GM08714 (cell line): ENCODE data around the gene PLG.
"Not testable (repeated sequence)": the region's sequence is repeated elsewhere in the genome, so short reads cannot be mapped to it uniquely, and the experiment has no call there.

Experiments
- H3K4me3 ChIP-seq: fragments of 200-500 bp; sonication (Bioruptor generic); 2 replicates; pipeline ENCODE4 v1.5.1; 2014; ENCODE audit warnings: mild to moderate bottlenecking, low read length, inconsistent platforms
- ZNF274 ChIP-seq: IDR thresholded peaks from 2 replicates; pipeline ENCODE4 v1.6.1; 2012; ENCODE audit warnings: mild to moderate bottlenecking, low read depth, low read length

PLG gene

DNA sequence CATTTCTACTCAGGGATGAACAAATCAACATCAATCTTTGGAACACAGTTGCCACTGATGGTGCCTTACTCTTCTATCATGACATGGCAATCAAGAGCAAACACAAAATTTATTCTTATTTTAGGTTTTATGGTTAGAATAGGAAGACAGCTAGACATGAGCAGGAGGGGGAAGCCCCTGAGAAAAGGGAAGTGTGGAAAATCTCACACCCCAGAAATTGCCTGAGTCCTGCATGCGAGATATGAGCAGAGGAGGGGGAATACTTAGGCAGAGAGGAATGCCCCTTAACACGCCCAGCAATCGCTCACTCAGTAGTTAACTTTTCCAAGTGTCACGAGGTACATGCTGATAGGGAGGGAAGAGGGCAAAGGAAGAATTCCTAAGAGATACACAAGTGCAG, 79.3 kb downstream of the PLG start:
- no peak overlapping the region for H3K4me3 ChIP-seq
- TF ChIP-seq ZNF274 = no peak

DNA sequence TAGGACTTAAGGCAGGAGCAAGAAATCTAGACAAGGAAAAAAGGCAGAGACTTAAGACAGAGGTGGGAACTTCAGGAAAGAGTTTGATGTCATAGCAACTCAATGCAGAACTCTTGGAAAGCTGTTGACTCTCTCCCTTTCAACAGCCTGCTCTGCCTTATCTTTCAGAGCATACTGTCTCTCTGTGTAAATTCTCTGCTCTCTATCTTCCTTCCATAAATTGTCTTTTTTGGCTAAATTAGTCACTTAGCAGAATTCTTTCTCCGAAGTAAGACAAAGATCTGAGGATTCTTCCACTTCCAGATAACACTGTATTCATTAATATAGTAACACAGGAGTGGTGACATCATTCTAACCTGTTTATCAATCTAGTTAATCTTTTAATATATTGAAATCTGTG, 80.2 kb downstream of the PLG start:
- no peak overlapping the region for H3K4me3 ChIP-seq
- TF ChIP-seq ZNF274 = no peak

DNA sequence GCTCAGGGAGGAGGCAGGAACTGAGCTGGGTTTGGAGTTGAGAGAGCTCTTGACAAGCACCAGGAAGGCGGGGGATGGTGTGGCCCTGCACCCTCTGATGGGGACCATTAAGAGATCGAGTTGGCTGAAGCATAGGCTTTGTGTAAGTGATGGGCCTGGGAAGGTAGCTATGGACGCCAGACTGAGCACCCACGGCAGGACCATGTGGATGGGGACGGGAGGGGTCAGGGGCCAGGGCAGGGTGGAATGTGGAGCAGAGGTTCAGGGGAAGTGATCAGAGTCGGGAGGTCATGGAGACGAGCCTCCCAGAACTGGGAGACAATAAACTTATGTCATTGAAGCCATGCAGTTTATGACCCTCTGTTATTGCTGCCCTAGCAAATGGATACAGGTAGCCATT, 81.7 kb downstream of the PLG start:
- TF ChIP-seq ZNF274 = no peak

DNA sequence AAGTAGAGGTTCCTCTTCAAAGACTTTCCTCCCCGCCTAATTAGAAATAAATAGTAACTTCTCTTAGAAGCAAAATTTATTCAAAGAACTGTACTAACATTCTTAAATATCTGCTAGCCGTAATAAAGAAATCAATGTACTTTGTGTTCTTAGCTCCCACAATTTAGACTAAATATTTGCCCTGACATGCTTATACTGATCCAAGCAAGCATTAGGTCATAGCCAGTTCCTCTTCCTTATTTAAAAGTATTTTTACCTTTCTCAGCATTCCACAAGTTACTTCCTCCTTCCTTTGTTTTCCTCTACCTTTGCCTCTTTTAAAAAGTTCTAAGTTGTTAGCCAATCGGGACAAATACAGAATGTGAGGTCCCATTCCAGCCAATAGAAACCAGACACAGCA, 86.1 kb downstream of the PLG start:
- not testable (repeated sequence) for H3K4me3 ChIP-seq

More for the DNA sequence above, 81.7 kb downstream of the PLG start:
- no peak overlapping the region for H3K4me3 ChIP-seq

DNA sequence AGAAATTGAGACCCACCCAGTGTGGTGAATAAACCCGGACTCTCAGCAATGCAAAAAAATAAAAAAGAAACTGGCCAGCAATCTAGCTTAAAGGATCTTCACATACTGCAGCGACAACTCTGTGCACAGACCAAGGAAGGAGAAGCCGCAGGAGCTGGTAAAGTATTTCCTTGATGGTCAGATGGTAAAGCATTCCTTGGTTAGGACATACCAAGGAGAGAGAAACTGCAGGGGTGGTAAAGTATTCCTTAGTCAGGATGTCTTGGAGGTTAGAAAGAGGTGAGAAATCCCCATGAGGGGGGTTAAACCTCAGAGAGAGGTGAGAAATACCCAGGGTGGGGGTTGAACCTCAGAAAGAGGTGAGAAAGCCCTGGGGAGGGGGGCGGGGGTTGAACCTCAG, 86.8 kb downstream of the PLG start:
- no peak overlapping the region for H3K4me3 ChIP-seq
- TF ChIP-seq ZNF274 = no peak

DNA sequence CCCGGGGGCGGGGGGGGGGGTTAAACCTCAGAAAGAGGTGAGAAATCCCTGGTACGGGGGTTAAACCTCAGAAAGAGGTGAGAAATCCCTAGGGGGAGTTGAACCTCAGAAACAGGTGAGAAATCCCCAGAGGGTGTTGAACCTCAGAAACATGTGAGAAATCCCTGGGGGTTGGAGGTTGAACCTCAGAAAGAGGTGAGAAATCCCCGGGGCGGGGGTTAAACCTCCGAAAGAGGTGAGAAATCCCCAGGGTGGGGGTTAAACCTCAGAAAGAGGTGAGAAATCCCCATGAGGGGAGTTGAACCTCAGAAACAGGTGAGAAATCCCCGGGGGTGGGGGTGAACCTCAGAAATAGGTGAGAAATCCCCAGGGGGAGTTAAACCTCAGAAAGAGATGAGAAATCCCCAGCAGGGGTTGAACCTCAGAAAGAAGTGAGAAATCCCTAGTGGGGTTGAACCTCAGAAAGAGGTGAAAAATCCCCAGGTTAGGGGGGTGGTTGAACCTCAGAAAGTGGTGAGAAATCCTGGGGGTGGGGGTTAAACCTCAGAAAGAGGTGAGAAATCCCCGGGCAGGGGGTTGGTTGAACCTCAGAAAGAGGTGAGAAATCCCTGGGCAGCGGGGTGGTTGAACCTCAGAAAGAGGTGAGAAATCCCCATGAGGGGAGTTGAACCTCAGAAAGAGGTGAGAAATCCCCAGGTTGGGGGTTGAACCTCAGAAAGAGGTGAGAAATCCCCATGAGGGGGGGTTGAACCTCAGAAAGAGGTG, 87.4 kb downstream of the PLG start:
- TF ChIP-seq ZNF274 = no peak
- H3K4me3 ChIP-seq = no peak overlapping the region

DNA sequence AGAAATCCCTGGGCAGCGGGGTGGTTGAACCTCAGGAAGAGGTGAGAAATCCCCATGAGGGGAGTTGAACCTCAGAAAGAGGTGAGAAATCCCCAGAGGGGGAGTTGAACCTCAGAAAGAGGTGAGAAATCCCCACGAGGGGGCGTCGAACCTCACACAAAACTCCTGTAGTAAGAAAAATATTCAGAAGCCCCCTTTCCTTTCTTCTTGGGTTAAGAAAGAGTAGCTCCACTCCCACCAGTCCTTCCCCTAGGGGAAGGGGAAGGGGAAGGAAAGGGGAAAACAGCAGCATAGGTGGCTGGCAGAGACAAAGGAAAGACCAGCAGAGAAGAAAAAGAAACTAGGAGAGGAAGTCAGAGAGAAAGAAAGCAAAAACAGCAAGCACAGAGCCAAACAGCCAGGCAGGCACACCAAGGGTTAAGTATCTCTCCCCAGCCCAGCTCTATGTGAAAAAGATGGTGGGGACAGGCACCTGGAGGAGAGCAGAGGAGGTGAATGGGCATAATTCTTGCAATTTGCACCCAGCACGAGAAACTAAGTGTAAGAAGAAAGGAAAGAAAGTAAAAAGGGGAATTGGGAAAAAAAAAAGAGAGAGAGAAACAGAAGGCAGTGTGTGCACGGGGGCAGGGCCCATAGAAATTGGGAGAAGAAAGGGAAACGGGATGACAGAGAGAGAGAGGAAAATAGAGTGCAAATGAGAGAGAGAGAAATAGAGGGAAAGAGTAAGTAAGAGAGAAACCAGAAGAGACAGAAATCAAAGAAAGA, 88.2 kb downstream of the PLG start:
- no peak for TF ChIP-seq ZNF274
- H3K4me3 ChIP-seq = no peak overlapping the region

DNA sequence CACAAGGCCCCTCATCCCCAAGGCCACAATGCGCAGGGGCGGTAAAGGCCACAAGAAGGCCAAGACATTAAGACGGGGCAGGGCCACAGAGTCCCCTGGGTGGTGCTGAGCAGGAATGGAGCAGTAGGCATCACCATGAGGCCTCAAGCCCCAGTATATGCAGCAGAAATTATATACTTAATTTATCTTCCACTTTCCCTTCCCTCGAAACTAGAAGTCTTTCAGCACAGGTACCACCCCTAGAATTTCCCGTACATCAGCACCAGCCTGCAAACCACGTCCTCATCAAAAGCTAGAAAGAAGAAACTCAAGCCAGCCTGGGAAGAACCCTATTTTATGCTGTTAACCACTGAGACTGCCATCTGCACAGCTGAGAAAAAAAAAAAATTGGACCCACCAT, 89.4 kb downstream of the PLG start:
- H3K4me3 ChIP-seq = no peak overlapping the region
- TF ChIP-seq ZNF274 = no peak

DNA sequence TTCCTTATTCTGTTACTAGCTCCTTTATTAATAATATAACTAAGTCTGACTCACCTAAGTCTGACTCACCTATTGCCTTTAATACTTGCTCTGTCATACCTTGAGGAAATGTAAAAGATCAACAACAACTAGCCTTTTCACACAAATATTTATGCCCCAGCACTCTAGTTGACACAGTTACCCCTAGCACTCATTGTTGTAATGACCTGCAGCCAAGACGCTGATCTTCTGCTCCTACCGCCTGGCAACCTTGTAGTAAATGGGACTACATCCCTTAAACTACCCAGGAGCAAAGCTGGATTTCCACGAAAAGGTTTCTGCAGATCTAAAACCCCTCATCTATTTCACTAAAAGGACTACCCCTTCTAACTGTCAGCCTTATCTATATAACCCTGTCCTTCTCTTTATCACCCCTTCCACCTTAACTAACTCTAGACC, 90.0 kb downstream of the PLG start:
- H3K4me3 ChIP-seq = no peak overlapping the region
- no peak for TF ChIP-seq ZNF274

DNA sequence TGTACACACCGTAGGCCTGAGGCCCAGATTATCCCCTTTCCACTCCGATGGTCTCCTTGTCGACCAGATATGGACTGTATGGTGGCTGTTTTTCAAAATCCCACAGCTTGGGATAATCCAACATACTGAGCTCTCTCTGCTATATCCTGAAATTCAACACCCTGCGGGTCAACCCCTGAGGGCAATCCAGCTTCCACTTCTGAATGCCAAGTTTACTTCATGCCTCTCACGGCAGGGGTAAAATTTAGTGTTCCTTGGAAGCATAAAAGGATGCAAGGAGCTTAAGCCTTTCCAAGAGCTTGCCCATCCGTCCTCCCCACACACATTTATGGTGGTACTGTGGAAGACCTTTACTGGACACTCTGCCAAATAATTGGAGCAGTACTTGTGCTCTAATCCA, 90.7 kb downstream of the PLG start:
- H3K4me3 ChIP-seq = no peak overlapping the region
- TF ChIP-seq ZNF274 = no peak

DNA sequence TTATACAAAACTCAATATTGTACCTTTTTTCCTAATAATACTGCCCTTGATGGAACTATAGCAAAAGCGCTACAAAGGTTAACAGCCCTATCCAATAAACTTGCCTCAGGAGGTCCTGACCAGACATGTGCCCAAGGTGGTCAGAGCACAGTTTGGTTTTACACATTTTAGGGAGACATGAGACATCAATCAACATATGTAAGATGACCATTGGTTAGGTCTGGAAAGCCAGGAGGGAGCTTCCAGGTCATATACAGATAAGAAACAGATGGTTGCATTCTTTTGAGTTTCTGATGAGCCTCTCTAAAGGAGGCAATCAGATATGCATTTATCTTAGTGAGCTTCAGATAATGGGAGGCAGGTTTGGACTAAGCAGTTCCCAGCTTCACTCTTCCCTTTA, 91.6 kb downstream of the PLG start:
- TF ChIP-seq ZNF274 = no peak
- no peak overlapping the region for H3K4me3 ChIP-seq

DNA sequence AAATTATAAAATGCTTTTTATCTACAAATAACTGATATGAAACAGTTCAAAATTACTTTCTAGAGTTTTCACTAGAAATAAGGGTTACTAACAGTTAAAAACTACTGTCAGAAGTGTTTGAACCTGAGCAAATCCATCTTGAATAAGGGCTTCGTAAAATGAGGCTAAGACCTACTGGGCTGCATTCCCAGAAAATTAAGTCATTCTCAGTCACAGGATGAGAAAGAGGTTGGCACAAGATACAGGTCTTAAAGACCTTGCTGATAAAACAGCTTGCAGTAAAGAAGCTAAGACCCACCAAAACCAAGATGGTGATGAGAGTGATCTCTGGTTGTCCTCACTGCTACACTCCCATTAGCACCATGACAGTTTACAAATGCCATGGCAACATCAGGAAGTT, 93.7 kb downstream of the PLG start:
- no peak overlapping the region for H3K4me3 ChIP-seq
- no peak for TF ChIP-seq ZNF274

DNA sequence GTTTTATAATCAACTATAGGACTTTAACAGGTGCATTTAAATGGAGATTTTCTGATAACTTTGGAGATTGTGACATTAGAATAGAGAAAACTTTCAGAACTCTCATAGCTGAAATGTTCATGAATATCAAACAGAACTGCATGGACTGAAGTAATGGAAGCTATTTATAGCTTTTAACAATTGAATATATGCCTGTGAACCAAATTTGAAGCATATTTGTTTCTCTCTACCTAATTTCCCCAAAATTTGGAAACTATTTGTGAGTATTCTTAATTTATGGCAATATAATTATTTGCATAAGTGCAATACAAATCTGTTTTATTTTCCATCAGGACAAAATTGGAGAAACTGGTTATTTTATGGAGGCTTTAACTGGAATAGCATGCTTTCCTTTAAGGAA, 96.6 kb downstream of the PLG start:
- H3K4me3 ChIP-seq = no peak overlapping the region
- no peak for TF ChIP-seq ZNF274

DNA sequence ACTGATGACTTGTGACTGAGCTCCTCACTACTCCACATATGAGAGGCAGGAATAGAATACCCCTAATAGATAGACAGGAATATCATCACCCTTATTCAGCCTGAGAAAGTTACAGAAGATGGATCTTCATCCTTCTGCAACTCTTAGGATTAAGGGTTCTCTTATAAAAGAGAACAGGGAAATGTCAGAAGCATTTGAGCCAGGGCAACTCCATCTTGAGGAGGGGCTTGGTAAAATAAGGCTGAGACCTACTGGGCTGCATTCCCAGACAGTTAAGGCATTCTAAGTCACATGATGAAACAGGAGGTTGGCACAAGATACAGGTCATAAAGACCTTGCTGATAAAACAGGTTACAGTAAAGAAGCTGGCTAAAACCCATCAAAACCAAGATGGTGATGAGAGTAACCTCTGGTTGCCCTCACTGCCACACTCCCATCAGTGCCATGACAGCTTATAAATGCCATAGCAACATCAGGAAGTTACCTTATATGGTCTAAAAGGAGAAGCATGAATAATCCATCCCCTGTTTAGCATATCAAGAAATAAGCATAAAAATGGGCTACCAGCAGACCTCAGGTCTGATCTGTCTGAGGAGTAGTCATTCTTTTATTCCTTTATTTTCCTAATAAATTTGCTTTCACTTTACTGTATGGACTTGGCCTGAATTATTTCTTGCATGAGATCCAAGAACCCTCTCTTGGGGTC, 97.9 kb downstream of the PLG start:
- H3K4me3 ChIP-seq = no peak overlapping the region
- no peak for TF ChIP-seq ZNF274

DNA sequence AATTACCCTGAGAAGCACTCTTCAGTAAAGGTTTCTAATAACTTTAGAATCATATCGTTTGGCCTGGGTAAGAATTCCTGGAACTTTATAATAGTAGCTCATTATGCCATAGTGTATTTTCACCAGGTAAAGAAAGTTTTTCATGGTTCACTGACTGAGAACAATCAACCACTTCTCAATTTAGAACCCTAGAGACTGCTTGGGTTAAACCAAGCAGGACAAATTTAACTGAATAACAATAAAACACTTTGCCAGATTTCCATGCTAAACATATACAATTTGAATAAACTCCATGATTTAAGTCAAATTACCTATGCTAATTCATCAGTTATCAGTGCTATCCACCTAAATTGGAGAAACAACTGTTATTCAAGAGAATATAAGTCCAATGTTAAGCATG, 99.4 kb downstream of the PLG start:
- TF ChIP-seq ZNF274 = no peak
- H3K4me3 ChIP-seq = no peak overlapping the region

DNA sequence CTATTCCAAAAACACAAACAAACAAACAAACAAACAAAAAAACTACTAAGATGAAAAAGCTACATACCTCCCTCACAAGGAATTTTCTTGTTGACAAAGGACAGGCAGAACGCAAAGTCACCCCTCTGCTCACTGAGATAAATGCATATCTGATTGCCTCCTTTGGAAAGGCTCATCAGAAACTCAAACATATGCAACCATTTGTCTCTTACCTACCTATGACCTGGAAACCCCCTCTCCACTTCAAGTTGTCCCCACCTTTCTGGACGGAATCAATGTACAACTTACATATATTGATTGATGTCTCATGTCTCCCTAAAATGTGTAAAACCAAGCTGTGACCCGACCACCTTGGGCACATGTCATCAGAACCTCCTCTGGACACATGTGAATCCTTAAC, 100.0 kb downstream of the PLG start:
- not testable (repeated sequence) for H3K4me3 ChIP-seq
